NCI-H2029 (cell line): ENCODE results near the gene EIF3M.
"Not testable (repeated sequence)": the region's sequence is repeated elsewhere in the genome, so short reads cannot be mapped to it uniquely, and the experiment has no call there.

Experiments
- DNase-seq: peaks from one replicate; lab custom pipeline; 2025; lab: John Stamatoyannopoulos, UW

The EIF3M gene

DNA sequence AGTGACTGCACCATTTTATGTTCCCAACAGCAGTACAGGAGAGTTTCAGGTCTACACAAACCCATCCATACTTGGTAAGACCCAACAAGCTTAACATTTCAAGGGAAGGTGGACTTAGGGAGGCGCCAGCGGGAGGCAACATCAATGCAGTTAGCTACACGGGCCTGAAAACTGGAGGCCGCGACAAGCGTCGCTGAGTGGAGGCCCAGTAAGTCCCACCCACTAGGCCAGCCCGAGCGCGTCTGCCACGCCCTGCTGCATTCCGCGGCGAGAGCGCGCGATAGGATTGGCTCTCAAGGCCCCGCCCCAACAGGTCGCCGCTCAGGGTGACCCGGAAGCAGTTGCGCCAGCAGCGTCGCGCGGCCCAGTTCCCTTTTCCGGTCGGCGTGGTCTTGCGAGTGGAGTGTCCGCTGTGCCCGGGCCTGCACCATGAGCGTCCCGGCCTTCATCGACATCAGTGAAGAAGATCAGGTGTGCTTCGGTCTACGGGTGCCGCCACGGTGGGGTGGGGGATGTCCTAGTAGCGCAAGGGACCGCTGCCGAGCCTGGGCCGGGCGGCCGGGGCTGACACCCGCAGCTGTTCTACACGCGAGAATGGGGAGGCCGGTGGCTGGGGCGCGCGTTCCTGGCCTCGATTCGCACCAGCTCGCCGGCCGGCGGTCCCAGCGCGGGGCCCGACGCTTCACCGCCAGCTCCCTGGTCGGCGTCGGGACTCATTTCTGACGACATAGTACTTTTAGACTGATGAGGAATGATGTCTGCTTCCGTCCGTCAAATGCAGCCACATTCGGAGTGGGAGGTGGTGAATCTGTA, at the start of gene EIF3M:
Gene EIF3M, plus strand, starts transcription at position 373 of the 813 bp plus-strand sequence. Its CDS starts 57 bp downstream, at position 430.
- DNase-seq = peak; percentile 93

DNA sequence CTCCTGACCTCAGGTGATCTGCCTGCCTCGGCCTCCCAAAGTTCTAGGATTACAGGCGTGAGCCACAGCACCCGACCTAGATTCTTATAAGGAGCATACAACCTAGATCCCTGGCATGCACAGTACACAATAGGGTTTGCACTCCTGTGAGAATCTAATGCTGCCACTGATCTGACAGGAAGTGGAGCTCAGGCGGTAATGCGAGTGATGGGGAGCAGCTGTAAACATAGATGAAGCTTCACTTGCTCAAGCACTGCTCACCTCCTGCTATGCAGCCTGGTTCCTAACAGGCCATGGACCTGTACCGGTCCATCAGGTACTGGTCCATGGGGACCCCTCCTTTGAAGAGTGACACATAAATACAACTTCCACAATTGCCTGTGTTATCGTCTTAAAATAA, 44.8 kb upstream of the EIF3M start:
- no peak for DNase-seq

DNA sequence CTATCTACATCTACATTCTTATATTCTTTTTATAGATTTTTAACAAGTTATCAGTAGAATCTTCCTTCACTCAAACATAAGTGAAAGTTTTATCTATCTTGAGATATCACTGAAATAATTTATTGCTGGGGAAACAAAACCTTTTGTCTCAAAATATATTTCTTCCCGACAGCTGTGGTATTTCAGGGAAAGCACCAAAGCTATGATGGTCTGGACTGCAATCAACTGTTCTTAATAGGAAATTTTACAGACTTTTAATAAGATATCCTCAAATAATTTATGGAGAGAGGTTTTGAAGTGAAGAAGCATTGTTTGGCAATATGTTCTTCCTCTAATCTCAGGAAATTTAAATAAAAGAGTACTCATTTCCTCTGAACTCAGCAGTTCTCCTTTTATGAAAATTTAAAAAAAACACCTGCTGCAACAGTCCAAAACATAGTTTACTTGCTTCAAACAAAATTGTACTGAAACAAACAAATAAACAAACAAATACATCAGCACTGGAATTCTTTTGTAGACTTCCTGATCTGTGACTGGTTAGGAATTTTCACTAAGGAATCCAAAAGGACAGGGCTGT, 33.9 kb upstream of the EIF3M start:
- no peak for DNase-seq

DNA sequence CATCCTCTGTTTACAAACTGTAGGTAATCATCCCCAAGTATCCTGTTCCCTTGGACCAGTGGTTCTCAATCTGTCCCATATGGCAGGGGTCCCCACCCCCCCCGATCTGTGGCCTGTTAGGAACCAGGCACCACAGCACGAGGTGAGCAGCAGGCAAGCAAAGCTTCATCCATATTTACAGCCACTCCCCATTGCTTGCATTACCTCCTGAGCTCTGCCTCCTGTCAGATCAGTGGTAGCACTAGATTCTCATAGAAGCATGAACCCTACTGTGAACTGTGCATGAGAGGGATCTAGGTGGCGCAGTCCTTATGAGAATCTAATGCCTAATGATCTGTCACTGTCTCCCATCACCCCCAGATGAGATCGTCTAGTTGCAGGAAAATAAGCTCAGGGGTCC, 33.4 kb upstream of the EIF3M start:
- no peak for DNase-seq

DNA sequence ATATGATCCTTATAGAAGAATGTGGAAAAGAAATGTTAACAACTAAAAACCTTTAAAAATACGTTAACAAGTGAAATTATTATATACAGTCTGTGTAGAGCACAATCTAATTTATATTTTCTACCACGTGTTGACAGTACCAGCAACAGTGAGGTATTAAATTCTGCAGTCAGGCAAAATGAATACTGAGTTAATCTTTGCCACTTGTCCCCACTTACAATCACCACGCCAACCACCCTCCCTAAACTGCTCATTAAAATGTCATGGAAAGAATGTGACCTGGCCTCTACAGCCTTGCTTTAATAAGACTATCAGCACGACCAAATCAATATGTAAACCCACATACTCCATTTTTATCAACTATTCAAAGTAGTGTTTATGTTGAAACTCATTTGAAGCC, 28.5 kb upstream of the EIF3M start:
- no peak for DNase-seq

DNA sequence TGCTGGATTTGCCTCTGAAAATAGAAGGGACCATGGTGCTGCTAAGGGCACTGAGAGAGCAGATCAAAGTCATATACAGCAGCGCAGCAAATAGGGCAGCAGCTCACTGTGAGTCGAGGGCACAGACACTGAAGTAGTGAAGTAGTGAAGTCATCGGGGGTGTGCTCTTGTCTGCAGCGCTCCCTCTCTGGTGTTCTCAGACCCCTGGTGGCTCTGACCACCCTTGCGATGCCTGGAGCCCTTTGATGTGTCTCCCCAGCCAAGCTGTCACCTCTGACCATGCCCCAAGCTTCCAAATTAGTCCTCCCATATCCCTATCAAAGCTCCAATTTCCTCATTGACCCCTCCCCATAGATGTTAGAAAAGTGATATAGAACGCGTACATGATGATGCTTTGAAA, 27.7 kb upstream of the EIF3M start:
- no peak for DNase-seq

DNA sequence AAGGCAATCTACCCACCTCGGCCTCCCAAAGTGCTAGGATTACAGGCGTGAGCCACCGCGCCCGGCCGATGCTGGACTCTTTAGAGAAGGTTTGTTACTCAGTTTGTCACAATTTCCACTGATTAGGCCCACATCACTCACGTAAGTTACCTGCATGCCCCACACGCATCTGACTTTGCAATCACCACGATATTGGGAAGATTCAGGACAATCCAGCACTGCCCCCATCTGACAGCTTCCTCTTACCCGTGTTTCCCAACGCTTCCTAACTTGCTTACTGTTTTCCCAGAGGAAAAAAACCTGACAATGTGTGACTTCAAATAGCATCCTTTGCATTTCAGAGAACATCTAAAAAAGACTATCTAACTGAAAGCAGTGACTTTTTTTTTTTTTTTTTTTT, 21.8 kb upstream of the EIF3M start:
- DNase-seq = no peak

DNA sequence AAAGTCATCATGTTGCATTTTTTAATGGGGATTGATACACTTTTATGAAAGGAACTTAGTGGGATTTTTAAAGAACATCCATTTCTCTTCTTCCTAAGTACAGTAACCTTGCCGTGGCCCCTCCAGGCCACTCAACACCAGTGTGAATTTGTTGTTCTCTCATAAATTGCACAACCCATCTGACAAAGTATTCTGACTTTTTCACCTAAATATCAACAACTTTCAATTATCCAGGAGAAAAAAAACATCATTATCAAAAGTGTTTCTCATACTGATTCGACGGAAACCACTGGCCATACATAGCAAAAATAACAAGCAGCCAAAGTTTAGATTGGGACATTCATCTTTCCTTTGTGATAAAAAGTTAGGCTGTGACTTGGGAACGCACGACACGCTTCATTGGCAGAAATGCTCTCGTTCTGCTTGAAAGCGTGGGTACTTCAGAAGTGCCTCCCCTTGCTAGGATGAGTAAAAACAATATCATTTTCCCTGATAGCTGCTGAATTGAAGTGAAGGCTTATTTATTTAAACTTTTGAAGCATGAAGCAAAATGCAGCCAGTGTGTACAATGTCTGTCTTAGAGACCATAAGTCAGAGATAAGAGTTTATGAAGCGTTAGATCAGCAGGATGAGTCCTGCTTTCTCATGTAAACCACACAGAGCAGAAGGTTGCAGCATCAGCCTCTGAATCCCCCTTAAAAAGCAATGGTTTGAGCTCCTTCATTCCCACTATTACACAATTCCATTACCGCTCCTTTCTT, 20.6 kb upstream of the EIF3M start:
- DNase-seq = no peak

DNA sequence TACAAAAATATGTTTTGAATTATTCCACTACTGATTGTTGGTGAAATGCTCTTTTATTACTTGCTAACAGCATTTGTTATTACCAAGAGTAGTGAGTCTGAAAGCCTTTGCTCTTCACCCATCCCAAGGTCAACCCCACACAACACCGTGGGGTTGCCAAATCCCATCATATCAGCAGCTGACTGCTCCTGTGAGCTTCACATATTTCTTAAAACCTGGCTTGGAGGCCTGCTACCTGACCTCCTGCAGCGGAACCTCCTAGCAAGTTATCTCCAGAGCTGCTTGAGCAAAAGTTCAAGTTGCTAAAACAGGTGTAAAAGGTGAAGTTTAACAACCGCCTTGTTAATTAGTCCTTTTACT, 20.1 kb upstream of the EIF3M start:
- no peak for DNase-seq

DNA sequence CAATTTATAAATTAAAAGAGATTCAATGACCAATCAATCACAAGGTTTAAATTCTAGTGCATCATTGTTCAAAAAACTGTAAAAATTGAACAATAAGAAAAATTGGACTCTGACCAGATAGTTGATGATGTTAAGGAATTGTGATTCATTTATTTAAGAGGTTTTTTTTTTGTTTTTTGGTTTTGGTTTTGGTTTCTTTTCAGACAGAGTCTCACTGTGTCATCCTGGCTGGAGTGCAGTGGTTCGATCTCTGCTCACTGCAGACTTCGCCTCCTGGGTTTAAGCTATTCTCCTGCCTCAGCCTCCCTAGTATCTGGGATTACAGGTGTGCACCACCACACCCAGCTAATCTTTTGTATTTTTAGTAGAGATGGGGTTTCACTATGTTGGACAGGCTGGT, 17.1 kb upstream of the EIF3M start:
- no peak for DNase-seq

DNA sequence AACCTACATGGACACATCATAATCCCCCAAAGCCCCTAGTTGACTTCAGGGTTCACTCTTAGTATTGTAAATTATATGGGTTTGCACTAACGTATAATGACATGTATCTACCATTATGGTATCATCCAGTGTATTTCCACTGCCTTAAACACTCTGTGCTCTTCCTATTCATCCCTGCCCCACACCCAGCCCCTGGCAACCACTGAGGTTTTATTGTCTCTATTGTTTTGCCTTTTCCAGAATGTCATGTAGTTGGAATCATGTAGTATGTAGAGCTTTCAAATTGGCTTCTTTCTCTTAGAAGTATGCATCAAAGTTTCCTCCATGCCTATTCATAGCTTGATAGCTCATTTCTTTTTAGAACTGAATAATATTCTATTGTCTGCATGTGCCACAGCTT, 16.5 kb upstream of the EIF3M start:
- no peak for DNase-seq

DNA sequence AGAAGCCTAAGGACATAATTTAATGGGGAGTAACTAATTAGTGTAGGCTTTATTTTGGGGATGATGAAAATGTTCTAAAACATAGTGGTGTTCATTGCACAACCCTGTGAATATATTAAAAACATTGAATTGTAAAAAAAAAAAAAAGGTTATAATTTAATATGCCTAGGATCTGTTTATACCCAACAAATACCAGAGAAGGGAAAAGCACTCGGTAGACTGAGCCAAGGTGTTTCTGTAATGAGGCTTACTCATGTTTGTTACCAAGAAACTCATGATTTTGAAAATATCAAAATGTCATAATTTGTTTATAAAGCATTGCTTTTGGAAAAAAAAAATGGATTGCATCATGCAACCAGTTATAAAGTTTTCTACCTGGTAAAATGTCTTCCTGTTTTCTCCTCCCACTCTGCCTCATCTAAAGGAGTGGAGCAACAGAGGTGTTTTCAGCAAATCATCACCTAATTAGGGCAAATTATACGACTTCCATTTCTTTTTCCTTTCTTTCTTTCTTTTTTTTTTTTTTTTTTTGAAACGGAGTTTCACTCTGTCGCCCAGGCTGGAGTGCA, 14.2 kb upstream of the EIF3M start:
- no peak for DNase-seq

DNA sequence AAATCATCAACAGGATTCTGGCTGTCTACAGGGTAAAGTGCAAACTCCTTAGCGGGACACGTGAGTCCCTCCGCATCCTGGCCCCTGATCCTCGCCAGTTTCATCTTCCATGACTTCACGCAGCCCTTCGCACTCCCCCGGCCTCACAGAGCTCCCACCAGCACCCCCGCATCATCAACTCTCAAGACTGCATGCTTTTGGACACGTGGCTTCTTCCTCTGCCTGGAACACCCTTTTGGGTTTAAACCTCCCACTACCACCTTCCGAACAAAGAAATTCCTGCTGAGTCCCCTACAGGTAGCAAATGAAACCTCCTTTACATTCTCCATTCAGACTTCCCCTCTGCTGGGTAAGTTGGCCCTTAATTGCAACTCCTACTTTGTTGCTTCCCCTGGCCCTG, 12.6 kb upstream of the EIF3M start:
- no peak for DNase-seq

DNA sequence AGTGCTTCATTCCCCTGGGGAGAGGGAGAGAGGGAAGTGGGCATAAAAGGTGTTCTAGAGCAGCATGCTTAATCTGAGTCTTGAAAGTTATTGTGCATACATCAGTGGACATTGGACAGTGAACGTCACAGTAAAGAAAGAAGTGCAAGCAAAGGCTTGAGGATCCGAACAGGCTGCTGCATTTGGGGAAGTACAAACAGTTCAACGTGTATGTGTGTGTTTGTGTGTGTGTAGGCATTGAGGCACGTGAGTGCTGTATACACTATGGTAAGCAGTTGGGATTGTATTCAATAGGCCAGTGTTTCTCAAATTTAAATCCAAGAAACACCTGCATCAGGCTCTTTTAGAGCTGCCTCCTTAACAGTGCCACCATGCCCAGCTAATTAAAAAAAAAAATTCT, 10.4 kb upstream of the EIF3M start:
- no peak for DNase-seq

DNA sequence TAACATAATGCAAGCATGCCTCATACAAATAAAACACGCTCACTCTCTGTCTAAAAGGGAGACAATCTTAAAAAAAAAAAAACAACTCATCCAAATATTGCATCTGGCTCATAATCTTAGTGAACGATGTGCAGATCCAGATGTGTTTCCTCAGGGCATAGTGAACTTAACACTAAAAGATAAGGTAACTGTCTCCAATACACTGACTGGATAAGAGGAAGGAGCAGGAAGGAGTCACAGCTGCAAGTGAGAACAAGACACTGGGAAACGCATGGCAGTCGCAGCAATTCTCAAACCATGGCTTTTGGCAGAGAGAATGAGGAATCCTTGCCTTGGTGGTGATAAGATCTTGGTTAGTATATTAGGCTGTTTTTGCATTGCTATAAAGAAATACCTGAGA, 9.2 kb upstream of the EIF3M start:
- no peak for DNase-seq

DNA sequence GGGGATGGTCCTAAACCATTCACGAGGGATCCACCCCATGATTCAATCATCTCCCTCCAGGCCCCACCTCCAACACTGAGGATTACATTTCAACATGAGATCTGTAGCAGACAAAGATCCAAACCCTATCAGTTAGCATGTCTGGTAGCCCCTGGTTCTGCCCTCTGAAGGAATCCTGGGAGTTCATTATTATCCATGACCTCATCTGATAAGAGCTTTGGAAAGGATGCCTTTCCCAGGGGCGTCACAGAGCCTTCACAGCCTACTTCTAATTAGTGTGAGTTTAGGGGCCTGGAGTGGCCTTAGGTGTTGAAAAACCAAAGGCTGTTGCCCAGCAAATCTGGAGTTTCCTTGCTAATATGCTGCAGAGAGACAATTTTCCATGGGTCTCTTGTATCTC, 8.6 kb upstream of the EIF3M start:
- DNase-seq = no peak

DNA sequence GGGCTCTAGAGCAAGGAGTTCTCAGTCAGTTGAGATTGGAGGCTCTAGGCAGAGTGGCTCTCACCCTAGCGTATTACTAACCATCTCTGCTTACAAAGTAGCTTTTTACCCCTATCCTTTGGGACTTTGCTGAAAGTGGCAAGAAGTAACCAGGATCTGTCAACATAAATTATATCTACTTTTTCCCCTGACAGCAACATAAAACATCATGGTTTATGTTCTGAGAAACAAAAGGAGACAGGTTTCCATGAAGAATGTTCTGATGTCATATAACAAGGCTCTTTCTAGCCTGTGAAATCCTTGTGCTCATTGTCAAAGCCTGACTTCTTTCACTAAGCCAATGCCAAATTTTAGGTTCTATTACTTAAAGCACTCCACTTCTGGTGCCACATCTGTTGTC, 7.2 kb upstream of the EIF3M start:
- DNase-seq = no peak

DNA sequence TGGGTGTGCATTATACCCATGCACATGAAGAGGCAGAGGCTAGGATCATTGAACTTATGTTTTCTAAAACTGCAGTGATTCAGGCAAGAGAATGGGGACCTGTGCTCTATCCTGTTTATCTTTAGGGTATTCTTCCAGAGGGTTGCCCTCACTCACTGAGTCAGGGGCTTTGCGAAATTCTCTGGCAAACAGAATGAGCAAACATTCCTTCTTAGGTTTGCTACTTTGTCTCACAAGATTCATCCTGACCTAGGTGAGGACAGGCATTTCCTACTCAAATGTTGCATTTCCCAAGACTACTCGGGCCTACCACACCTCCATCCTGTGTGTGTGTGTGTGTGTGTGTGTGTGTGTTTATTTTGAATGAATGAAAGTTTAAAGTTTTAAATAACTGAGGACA, 2.7 kb upstream of the EIF3M start:
- no peak for DNase-seq

DNA sequence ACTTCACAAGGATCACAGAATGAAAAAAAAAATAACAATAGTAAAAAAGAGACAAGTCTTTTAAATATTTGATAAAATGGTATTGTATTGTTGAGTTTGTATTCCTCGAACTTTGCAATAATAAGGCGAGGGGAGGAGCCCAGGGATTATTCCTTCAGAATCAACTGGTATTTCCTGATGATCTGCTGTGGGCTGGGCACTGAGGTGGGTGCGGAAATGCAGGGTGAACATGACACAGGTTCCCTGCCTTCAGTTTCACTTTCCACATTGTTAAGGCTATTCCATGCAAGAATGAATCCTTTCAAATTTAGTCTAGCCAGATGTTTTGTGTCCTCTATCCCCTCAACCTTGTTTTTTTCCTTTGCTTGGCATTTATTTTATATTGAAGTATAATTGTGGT, 2.1 kb upstream of the EIF3M start:
- no peak for DNase-seq

DNA sequence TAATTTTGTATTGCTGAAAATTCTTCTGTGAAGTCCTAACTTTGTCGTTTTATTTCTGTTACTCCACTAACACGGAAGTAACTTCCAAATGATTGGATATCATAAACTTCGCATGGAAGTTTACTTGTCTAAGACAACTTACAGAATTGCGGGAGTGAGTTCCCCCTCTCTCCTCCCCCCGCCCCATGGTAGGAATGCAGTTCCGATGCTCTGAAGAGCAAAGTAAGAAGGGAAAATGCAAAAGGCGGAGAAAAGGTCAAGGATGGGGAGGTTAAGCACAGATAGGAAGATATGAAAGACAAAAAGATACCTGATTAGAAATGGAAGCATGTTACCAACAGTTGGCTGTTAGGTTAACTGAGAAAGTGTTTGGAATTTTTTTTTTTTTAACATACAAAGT, 1.3 kb downstream of the EIF3M start:
- DNase-seq = no peak

DNA sequence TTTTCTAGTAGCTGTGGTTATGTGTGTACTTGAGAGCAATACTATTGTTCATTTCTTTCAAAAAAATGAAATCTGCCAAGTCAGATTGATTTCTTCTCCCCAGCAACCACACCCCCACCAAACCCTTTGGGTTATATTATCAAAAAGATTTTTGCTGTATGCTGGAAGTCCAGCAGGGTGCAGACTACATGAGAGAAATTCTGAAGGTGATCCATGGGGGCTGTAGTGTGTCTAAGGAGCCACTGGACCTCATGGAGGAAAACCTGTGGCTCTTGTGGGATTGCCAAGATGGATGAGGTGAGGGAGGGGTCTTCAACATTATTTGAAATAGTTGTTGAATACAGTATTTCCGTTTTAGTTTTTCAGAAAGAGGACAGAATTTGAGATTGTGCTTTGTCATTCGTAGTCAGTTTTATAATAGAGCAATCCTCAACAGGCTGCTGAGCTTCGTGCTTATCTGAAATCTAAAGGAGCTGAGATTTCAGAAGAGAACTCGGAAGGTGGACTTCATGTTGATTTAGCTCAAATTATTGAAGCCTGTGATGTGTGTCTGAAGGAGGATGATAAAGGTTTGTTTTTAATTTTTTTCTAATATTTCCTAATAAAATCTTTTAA, 3.1 kb downstream of the EIF3M start:
- no peak for DNase-seq

DNA sequence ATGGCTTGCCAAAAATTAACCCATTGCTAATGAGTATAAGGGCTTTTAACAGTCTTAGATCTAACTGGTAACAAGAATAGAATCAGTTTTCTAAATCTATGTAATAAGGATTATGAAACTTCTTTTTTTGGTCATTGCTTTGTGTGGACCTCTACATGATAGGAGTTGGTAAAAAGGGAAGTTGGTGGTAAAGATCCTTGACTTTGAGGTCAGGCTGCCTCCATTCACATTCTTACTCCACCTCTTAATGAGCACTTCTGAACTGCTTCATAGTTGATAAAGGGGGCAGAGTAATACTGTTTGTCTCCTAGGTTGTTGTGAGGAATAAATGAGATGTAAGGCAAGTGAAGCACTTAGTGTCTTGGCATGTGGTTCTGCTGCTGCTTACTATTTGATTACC, 10.6 kb downstream of the EIF3M start:
- DNase-seq = no peak

DNA sequence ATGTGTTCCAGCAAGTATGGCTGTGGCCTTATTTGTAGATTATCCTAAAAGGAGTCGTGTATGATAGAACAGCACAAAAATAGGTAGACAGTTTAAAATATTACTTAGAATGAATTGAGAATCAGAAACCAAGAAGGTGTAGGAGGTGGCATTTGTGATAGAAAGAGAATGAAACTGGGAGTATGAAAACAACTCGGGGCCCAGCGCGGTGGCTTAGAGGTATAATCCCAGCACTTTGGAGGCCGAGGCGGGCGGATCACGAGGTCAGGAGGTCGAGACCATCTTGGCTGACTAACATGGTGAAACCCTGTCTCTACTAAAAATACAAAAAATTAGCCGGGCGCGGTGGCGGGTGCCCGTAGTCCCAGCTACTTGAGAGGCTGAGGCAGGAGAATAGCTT, 12.5 kb downstream of the EIF3M start:
- not testable (repeated sequence) for DNase-seq
